ENCODE measurements around the gene ZRANB3. TPM values are rescaled to one million over a fixed set of nuclear protein-coding genes. Genes with fewer than 3 reads are reported as not detected.

Gene ZRANB3
- total and polyA plus RNA-seq, 10 of the 15 experiments (the other 5 are each of a cell fraction or from before 2014, with no cell fraction given) = 5.6 to 11.4 (median 9.9) TPM

DNA sequence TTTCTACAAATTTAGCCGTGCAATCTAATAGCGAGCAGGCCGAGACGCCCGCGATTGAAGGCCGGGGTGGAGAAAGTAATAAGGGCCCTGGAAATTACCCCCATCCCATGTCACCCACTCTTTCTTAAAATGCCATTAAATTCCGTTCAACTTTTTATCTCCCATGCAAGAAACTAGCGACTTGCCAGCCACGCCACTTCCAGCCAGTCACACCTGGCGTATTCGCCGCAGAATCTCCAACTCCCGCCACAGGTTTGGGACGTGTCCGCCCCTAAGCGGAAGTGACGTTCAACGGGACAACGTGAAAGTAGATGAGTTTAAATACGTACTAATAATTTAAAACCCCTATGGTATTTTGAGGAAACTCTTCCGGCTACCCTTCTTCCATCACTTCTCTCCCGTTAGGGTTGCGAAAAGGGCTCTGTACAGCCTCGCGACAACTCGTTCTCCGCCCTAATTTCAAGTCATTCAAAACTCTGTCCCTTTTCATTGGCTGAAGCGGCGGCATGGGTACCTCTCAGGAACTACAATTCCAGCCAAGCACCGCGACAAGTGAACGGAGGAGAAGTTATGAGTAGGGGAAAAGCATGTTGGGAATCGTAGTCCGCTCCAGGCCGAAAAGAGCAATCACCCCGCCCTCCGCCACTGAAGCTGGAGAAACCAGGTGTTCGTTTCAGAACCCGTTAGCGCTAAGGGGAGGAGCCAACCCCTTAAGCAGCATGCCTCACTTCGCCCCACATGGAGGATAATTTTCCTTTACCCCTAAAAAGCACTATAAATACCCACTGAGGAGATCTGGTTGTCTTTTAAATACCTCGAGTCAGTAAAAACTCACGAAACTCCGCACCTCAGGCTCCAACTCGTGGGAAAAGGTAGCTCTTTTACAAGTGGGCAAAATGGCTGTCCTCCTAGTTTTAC lies at the start of gene ZRANB3 (continued):
- TF ChIP-seq, protein P1, sequence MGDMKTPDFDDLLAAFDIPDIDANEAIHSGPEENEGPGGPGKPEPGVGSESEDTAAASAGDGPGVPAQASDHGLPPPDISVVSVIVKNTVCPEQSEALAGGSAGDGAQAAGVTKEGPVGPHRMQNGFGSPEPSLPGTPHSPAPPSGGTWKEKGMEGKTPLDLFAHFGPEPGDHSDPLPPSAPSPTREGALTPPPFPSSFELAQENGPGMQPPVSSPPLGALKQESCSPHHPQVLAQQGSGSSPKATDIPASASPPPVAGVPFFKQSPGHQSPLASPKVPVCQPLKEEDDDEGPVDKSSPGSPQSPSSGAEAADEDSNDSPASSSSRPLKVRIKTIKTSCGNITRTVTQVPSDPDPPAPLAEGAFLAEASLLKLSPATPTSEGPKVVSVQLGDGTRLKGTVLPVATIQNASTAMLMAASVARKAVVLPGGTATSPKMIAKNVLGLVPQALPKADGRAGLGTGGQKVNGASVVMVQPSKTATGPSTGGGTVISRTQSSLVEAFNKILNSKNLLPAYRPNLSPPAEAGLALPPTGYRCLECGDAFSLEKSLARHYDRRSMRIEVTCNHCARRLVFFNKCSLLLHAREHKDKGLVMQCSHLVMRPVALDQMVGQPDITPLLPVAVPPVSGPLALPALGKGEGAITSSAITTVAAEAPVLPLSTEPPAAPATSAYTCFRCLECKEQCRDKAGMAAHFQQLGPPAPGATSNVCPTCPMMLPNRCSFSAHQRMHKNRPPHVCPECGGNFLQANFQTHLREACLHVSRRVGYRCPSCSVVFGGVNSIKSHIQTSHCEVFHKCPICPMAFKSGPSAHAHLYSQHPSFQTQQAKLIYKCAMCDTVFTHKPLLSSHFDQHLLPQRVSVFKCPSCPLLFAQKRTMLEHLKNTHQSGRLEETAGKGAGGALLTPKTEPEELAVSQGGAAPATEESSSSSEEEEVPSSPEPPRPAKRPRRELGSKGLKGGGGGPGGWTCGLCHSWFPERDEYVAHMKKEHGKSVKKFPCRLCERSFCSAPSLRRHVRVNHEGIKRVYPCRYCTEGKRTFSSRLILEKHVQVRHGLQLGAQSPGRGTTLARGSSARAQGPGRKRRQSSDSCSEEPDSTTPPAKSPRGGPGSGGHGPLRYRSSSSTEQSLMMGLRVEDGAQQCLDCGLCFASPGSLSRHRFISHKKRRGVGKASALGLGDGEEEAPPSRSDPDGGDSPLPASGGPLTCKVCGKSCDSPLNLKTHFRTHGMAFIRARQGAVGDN (IDR thresholded peaks at IDR 0.05) = no peak
- TF ChIP-seq, protein P2, sequence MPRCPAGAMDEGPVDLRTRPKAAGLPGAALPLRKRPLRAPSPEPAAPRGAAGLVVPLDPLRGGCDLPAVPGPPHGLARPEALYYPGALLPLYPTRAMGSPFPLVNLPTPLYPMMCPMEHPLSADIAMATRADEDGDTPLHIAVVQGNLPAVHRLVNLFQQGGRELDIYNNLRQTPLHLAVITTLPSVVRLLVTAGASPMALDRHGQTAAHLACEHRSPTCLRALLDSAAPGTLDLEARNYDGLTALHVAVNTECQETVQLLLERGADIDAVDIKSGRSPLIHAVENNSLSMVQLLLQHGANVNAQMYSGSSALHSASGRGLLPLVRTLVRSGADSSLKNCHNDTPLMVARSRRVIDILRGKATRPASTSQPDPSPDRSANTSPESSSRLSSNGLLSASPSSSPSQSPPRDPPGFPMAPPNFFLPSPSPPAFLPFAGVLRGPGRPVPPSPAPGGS (IDR thresholded peaks at IDR 0.05; ENCODE audit: borderline replicate concordance, insufficient read depth, low read depth, low read length, poor library complexity, severe bottlenecking) = no peak
- TF ChIP-seq BHLHE40 (IDR thresholded peaks at IDR 0.05; ENCODE audit: borderline replicate concordance in 1 of 2, low read depth in 2 of 2, low read length in 1 of 2) = 0 out of 4 replicates have a peak, but pooled peaks of 1 of the 2 experiments have one; percentile 7
- TF ChIP-seq NFYB (IDR thresholded peaks at IDR 0.05; ENCODE audit: insufficient read depth, low read depth, low read length) = peak; percentile 67
- TF ChIP-seq RELA (IDR thresholded peaks at IDR 0.05; ENCODE audit: borderline replicate concordance, partially characterized antibody) = no peak
- TF ChIP-seq HDGF (IDR thresholded peaks at IDR 0.05) = no peak
- TF ChIP-seq YY1 (IDR thresholded peaks at IDR 0.05; ENCODE audit: low read depth, low read length) = peak; percentile 95
- peak; percentile 46; the same call in 1 of the 2 replicates for TF ChIP-seq RELB (IDR thresholded peaks at IDR 0.05; ENCODE audit: low read depth)
- peak; percentile 74 for TF ChIP-seq POLR2A (IDR thresholded peaks at IDR 0.05; ENCODE audit: low read depth, low read length)
- TF ChIP-seq NRF1 (conservative IDR thresholded peaks at IDR 0.05; ENCODE audit: low read depth, low read length) = no peak
- TF ChIP-seq SREBF2 (IDR thresholded peaks at IDR 0.05; ENCODE audit: low read length) = no peak
- peak; percentile 67 for TF ChIP-seq POLR2AphosphoS5 (IDR thresholded peaks at IDR 0.05; ENCODE audit: low read length)
- TF ChIP-seq SREBF1 (IDR thresholded peaks at IDR 0.05; ENCODE audit: low read length) = no peak
- TF ChIP-seq NFXL1 (IDR thresholded peaks at IDR 0.05; ENCODE audit: borderline replicate concordance) = no peak
- no peak for TF ChIP-seq ASH2L (IDR thresholded peaks at IDR 0.05; ENCODE audit: borderline replicate concordance, low read depth)
- TF ChIP-seq EGR1 (IDR thresholded peaks at IDR 0.05; ENCODE audit: borderline replicate concordance in 1 of 2, low read depth in 2 of 2, low read length in 2 of 2) = no peak
- TF ChIP-seq, protein P3, sequence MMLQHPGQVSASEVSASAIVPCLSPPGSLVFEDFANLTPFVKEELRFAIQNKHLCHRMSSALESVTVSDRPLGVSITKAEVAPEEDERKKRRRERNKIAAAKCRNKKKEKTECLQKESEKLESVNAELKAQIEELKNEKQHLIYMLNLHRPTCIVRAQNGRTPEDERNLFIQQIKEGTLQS (IDR thresholded peaks at IDR 0.05; ENCODE audit: borderline replicate concordance, extremely low read depth, low read depth, low read length) = peak; percentile 10; the same call in 1 of the 2 replicates
- no peak for TF ChIP-seq ZNF24 (IDR thresholded peaks at IDR 0.05)
- TF ChIP-seq KAT2A (conservative IDR thresholded peaks at IDR 0.05; ENCODE audit: control insufficient read depth, low read depth, low read length) = no peak
- no peak for TF ChIP-seq POU2F2 (IDR thresholded peaks at IDR 0.05; ENCODE audit: borderline replicate concordance, low read depth, low read length)
- TF ChIP-seq CEBPB (IDR thresholded peaks at IDR 0.05; ENCODE audit: borderline replicate concordance in 1 of 2, low read depth in 2 of 2, low read length in 2 of 2) = no peak

All from GM12878 (cell line).